GM19035 (cell line): ENCODE data around the gene DHX40.
"Not testable (repeated sequence)": the region's sequence is repeated elsewhere in the genome, so short reads cannot be mapped to it uniquely, and the experiment has no call there.

ENCODE experiments used
- ATAC-seq: cut with Tn5 transposase; IDR thresholded peaks from one replicate; pipeline ENCODE4 v1.9.1; 2021; ENCODE audit not compliant: unreplicated experiment

Gene DHX40

DNA sequence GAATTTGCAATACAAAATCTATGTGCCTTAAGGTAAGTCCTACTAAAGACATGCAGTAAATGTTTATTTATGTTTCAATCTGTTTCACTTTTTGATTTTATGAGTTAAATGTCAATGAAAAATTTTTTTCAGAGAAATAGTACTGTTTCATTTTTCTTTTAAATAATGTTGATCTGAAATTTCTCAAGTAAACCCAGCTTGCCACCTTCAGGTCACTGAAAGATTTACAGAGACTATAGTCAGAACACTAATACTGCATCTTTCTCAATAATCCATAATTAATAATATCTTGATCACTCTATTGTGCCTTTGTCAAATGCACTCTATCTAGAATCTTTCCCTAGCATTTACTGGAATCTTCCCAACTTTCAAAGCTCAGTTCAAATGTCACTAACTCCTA lies 6.5 kb upstream of the DHX40 start:
- no peak for ATAC-seq

DNA sequence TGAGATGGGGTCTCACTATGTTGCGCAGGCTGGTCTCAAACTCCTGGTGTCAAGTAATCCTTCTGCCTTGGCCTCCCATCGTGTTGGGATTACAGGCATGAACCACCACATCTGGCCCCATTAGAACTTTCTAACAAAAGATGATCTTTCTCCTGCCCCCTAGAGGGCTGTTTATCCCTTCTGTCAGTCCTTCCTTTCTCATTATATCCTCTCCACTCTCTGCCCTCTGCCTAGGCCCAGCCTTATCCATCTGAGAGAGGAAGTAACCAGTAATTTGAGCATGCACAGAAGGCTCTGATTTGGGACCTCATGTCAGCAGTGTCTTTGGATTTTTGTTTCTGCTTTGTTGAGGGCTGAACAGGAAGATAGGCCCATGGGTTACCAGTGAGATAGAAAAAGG lies 4.4 kb upstream of the DHX40 start:
- ATAC-seq, result no peak

DNA sequence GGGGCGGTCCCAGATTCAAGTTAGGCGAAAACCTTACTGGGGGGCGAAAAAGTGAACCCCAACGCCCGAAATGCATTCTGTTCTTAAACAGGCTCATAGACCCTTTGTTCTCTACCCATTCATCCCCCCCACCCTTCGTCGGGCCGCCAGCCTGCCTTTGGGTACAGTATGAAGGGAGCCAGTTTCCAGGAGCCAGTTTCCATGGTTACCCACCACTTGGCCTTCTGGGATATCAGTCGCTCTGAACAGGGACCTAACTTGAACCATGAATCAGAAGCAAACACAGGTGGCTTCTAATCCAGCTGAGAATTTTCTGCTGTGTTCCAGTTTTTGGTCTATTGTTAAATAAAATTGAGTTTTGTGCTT lies 532 bp downstream of the DHX40 start:
- ATAC-seq, result peak; percentile 31

DNA sequence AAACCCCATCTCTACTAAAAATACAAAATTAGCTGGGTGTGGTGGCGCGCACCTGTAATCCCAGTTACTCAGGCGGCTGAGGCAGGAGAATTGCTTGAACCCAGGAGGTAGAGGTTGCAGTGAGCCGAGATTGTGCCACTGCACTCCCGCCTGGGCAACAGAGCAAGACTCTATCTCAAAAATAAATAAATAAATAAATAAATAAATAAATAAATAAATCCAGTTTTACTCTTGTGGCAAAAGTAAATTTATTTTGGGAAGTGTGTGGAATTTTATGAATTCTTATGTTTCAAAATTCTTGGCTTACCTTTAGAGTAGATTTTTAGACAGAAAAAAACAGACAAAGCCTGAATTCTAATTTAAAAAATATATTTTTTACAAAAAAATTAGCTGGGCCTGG lies 3.7 kb downstream of the DHX40 start:
- not testable (repeated sequence) for ATAC-seq

DNA sequence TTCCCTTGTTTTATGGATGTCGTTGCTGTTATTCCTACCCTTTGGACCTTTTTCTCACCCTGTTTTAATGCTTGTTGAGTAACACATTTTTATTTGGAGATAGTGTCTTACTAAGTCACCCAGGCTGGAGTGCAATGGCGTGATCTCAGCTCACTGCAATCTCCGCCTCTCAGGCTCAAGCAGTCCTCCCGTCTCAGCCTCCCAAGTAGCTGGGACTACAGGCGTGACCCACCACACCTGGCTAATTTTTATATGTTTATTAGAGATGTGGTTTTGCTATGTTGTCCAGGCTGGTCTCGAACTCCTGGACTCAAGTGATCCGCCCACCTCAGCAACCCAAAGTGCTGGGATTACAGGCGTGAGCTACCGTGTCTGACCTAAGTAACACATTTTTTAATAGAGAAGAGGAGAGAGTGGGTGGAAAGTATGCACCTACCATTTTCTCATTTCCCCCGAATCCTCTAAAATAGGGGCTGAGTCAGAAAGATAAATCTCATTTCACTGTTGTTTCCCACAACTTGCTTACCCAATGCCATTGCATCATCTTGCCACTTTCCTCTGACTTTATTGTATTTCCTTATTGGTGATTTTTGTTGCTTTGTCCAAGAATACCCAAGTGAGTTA lies 7.0 kb downstream of the DHX40 start:
- ATAC-seq, result no peak

DNA sequence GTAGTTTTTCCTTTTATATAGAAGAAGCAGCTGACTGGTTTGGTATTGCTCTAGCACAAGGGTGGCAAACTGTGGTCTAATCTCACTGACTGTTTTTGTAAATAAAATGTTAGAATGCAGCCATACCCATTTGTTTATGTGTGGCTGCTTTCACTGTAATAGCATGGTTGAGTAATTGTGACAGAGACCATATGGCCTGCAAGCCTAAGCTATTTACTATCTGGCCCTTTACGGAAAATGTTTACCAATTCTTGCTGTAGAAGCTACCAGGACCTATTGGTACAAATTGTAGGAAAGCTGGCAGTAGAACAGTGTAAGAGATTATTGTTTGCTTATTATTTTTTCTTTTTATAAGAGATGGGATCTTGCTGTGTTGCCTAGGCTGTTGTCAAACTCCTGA lies 18.8 kb downstream of the DHX40 start:
- not testable (repeated sequence) for ATAC-seq

DNA sequence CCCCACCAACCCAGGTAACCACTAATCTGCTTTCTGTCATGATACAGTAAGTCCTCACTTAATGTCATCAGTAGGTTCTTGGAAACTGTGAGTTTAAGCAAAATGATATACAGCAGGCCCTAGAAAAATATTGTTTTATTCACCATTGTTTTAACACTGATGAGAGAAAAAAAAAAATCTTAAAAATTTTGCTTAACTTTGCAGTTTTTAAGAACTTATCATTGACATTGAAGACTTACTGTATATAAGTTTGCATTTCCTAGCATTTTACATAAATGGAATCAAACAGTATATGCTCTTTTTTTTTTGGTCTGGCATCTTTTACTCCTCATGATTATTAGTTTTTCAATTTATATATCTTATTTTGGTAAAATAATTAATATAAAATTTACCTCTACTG lies 34.8 kb downstream of the DHX40 start:
- ATAC-seq, result no peak

DNA sequence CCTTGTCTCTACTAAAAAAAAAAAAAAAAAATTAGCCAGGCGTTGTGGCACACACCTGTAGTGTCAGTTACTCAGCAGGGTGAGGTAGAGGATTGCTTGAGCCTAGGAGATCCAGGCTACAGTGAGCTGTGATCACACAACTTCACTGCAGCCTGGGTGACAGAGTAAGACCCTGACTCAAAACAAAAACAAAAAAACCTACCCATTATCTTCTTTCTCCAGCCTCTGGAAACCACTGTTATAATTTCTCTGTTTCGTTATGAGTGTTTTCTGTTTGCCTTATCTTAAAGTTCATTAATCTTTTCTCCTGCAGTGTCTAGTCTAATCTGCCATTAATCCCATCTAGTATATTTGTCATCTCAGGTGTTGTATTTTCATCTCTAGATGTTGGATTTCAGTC lies 35.7 kb downstream of the DHX40 start:
- ATAC-seq, result no peak

DNA sequence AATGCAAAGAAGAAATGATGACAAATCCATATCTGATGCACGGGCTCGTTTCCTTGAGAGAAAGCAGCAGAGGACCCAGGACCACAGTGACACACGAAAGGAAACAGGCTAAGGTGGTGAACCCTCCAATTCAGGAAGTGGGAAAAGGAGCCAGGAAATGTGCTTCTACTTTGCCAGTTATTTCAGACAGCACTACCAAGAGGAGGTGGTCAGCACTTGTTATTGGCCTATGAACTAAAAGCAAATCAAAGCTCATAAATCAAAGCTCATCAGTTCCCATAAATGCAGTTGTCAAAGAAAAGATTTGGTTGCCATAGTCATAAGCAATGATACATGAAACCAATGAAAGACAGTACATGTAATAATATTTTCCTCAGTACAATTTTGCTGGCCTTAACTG lies 41.7 kb downstream of the DHX40 start:
- no peak for ATAC-seq

DNA sequence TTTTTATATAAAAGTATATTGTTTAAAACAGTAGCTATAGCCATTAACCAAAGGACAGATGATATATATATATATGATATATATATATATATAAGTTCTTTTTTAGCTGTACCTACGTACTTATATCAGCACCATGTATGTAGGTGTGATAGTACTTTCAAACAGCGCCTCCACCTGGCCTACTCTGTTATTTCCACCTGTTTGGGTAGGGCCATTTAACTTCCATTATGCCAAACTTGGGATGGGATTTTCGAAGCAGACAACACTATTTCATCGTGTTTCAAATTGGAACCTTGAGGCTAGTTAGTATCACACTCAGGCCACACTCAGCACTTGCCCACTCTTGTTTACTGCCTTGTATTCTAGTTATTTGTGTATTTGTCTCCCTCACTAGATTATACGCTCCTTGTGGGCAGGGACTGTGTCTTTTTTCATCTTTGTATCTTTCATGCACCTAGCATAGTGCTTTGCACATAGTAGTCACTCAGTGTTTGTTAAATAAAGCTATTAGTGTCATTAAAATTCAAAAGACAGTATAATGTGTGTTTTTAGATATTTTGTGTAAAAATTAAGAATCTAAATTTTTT lies 42.5 kb downstream of the DHX40 start:
- no peak for ATAC-seq

DNA sequence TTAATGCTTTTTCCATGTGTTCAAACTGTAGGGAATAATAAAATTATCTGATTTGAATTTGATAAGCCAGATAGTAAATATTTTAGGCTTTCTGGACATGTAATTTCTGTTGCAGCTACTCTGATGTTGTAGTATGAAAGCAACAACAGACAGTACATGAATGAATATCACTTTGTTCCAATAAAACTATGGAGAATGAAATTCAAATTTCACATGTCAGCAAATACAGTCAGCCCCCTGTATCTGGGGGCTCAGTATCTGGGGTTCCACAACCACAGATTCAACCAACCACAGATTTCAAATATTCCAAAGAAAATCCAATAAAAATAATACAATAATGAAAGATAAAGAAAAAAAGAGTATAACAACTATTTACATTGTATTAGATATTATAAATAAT lies 46.1 kb downstream of the DHX40 start:
- no peak for ATAC-seq

DNA sequence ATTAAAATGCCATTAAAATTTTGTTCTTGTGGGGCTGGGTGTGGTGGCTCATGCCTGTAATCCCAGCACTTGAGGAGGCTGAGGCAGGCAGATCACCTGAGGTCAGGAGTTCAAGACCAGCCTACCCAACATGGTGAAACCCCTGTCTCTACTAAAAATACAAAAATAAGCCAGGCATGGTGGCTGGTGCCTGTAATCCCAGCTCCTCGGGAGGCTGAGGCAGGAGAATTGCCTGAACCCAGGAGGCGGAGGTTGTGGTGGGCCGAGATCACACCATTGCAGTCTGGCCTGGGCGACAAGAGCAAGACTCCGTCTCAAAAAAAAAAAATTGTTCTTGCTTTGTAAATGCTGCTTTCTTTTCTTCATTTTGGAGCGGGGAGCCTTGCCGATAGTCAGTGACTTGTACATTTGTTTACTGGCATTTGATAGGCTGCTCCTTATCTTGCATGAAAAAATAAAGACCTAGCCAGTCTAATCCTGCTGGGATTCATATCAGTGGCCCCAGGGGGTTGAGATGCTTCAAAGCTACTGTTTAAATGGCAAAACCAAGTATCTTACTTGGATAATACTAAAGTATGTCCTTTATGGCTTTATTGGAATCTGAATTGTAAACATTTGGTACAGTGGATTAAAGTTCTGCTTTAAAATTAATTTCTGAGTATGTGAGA lies 51.0 kb downstream of the DHX40 start:
- no peak for ATAC-seq

DNA sequence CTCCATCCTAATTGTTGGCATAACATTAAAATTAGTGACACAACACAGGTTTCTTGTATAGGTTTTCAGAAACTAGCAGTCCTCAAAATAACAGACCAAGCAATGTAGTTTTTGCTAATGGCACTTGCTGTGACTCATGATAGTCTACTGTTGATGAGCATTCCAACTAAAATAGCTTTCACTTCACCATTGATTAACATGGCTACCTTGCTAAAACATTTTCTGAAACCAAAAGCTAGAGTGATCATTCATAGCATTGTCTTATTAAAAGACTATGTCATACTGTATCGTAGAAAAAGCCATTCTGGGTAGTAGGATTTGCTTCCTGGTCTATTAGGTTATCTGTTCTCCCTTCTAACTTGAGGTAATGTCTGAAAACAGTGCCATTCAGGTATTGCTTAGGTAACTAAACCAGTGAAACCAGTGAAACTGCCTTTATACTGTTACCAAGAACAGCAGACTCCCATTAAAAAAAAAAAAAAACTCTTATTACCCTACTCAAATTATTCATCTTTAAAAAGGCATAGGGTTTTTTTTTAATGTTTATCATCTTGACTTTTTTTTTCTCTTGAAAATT lies 51.8 kb downstream of the DHX40 start:
- ATAC-seq, result no peak

DNA sequence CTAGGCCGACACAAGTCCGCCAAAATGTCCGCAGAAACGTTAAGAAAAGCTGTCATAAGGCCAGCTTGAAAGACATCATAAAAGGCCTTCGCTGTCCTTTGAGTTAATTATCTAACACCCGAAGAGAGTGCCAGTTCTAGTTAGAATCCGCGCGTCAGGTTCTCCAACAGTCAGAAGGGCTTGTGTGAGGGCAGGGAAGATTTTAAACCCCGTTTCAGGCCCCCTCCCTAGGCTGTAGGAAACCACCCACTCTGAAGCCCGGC lies 53.6 kb downstream of the DHX40 start:
- no peak for ATAC-seq

DNA sequence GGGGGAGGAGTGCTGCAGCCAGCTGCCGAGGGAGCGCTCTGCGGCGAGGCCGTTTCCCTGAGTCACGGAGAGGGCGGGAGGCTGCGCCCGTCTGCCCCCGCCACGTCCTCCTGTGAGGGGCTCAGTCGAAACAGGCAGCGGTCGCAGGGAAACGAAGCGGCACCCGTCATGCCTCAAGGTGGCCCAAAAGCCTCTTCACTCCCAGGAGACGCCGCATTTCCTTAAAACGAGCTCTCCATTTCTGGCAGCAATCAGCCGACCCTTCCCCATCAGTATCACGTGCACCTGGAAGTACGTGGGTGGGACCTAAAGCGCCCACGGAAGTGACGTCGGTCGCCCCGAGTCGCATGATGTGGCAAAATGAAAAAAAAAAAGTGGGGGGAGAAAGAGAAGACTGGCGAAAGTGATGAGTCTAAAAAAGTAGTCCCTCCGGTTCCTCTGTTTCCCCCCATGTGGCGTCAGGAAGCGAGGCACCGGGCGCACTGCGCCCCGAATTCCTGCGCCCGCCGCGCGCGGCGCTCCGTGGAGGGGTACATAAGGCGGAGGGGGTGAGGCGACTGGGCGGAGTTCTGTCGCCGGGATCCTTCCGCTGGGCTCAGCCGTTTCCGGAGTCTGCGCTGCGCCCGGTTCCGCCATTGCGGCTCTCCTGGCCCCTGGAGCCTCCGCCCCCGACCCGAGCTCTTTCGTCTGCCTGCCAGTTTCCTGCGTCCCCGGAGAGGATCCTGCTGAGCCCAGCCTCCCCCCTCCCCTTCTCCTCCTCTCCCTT lies 54.1 kb downstream of the DHX40 start, which contains the start of gene CLTC:
Gene CLTC, plus strand, starts transcription at position 598 of the 766 bp plus-strand sequence. CDS start 237 bp downstream, outside the sequence.
- peak; percentile 75 for ATAC-seq

DNA sequence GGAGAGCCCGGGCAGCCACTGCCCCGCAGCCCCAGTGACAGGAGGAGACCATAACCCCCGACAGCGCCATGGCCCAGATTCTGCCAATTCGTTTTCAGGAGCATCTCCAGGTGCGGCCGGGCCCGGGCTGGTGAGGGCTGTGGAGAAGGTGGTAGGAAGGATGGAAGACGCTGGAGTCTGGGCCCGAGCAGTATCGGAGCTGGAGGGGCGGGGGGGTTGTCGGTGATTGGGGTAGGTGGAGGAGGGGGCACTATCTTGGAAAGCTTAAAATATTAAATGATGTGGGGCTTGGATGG lies 54.6 kb downstream of the DHX40 start:
- no peak for ATAC-seq

DNA sequence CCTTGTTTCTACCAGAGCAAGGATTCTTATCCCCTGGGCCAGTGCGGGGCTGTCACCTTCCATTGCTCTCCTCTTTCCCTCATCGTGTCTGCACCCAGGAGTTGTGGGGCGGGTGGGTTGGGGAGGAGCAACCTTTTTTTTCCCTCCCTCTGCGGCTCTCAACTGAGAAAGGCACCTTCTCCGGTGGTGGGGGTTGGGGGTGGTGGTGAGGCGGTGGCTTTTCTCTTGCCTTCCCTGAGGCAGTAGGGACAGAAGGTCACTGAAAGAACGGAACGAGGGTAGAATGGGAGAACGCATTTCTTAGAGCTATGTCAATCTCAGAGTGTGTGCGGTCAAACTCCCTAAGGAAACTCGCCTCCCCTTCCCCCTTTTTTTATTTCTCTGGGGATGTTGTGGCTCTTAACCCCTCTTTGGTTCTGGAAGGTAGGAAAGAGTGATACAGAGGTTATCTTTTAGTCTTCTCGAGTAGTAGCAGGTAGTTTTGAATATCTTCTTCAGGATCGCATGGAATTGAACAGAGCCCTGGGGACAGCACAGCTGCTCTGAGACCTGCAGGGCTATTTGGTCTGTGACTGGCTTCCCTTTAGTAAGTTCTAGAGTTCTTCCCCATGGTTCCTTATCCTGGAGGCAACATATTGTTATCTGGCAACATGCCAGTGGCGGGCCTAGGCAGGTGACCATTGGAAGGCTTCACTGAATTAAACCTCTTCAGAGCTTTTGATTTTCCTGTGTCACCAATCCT lies 55.3 kb downstream of the DHX40 start:
- ATAC-seq, result no peak

DNA sequence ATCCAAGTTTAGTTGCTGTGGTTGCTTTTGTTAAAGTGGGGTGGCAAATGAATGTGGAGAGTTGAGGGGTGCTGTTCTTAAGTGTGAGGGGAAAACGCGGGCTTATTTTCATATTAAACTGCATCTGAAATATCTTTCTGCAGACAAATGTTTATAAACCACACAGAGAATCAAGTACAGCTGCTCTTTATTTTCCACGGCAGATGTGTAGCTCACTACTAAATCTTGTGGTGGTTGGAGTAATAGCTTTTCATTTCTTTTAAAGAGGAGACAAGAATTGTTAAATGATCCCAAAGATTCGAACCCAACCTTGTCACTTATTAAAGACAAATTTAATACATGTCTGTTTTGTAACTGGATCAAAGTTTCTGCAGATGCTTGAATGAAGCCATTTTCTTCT lies 56.4 kb downstream of the DHX40 start:
- no peak for ATAC-seq

DNA sequence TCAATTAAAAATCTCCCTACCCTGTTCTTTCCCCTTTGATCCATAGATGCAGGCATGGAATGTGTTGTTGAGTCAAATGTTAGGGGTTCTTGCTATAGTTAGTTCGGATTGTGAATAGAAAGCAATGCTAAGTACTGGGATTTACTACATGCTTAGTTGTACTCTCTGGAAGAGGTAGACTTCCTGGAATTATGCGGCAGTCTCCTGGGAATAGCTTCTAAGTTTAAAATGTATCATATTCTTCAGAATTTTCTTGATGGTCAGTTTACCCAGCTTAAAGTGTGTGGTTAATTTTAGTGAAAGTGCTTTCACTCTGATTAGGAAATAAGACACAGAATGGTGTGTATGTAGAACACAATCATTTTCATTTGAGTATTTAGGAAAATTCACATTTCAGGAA lies 57.7 kb downstream of the DHX40 start:
- ATAC-seq, result no peak

DNA sequence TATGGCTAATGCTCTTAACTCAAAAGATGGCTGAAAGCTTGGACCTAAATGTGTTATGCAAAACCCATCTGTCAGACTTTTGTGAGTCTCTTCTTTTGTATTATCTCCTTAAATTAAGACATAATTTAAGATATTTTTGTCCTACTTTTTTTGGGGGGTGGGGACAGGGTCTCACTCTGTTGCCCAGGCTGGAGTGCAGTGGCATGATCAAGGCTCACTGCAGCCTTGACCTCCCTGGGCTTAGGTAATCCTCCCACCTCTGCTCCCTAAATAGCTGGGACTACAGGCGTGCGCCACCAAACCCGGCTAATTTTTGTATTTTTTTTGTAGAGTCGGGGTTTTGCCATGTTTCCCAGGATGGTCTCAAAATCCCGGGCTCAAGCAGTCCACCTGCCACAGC lies 61.3 kb downstream of the DHX40 start:
- no peak for ATAC-seq

DNA sequence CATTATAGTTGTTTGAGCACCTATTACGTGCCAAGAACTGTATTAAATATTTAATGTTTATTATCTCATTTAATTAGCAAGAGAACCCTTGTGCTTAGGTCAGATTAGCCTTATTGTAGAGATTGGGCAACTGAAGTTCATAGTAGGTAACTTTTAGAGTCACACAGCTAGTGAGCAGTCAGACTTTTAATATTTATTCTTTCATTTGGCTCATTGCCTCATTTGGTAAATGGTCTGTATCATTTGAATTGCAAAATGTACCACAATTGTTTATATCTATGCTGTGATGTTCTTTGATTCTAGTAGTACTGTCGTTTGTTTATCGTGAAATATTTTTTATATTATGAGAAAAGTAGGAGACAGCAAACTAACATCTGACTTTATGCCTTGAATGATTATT lies 61.9 kb downstream of the DHX40 start:
- no peak for ATAC-seq
